ENCODE data around the gene NT5C3A.

DNA sequence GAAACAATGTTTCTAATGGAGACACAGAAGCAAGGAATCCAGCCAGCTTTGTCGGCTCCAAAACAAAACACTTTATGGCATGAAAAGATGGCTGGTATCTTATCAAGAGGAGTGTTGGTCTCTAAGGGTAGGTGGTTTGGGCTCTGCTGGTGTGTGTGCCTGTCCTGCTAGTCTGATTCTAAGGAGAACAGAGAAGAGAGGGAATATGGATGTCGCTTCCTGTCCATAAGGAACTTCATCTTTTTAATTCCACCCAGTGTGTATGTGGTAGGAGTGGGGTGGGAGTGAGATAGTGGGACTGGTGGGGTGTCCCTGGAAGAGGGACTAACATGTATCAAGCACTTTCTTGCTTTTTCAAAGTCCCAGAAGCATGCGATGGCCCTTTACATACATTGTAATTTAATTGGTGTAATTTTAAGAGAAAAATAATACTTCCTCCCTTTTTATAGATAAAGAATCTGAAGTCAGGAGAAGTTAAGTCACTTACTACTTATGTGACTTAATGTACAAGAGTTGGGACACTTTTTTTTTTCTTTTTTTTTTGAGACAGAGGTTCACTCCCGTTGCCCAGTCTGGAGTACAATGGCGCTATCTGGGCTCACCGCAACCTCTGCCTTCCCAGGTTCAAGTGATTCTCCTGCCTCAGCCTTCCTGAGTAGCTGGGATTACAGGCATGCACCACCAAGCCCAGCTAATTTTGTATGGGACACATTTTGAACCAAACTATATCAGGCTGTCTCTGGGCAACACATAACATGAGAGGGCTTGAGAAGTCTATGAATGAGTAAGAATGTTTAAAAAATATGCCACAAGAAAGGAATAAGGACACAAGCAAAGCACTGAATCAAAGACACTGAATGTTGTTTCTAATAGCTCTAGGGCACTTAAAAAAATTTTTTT lies 18.8 kb downstream of the NT5C3A start:
- TF ChIP-seq SUZ12 (IDR thresholded peaks at IDR 0.05; ENCODE audit: extremely low read depth, insufficient read depth, insufficient read length) (no peak), ZNF274 (IDR thresholded peaks at IDR 0.05; ENCODE audit: low read depth, low read length) (no peak), YY1 (IDR thresholded peaks at IDR 0.05; ENCODE audit: insufficient read depth, insufficient read length) (no peak)

Measured in NT2/D1 (cell line).